ENCODE data around the gene SMIM41. TPM values are rescaled to one million over a fixed set of nuclear protein-coding genes. Genes with fewer than 3 reads are reported as not detected.

SMIM41 gene
- total and polyA plus RNA-seq, 3 donors from 2014 or later, result 2.6 to 21.7 (median 15.6) TPM

GRCh38 chr12:52152905-52153317 lies 73.4 kb downstream of the SMIM41 start:
- 63% methylated on average over 3 to 5 of the region's 5 CpGs for WGBS, 2 donors
- Histone ChIP-seq H3K4me1 (peaks cover 23% of the 10 kb centered on the region), H3K4me3 (no peak overlapping the region), H3K27me3 (no peaks in the 10 kb centered on the region), H3K36me3 (ENCODE audit: low read depth, missing control alignments) (no peaks in the 10 kb centered on the region), H3K27ac (no peak overlapping the region), H3K9me3 (no peaks in the 10 kb centered on the region)
- intact Hi-C loops (cut with DNase I; ENCODE audit: low total_unique reads), result loop anchor here (5.0 to 10.0 kb wide), 2 partner anchors 174 to 722 kb away; no protein-coding TSS in a partner anchor
- no peak for DNase-seq
- TF ChIP-seq POLR2A (IDR thresholded peaks at IDR 0.05), result no peak
- TF ChIP-seq CTCF (IDR thresholded peaks at IDR 0.05), result no peak

GRCh38 chr12:52155048-52155868 lies 75.8 kb downstream of the SMIM41 start:
- no peak overlapping the region for H3K27ac ChIP-seq
- DNase-seq, result no peak
- H3K36me3 ChIP-seq (ENCODE audit: low read depth, missing control alignments), result no peaks in the 10 kb centered on the region
- 56 to 77% methylated on average over 5 to 8 of the region's 8 CpGs for WGBS, 2 donors
- H3K4me3 ChIP-seq, result no peak overlapping the region
- H3K9me3 ChIP-seq, result no peaks in the 10 kb centered on the region
- H3K27me3 ChIP-seq, result no peaks in the 10 kb centered on the region
- intact Hi-C loops (cut with DNase I; ENCODE audit: low total_unique reads), result loop anchor here (10.0 kb wide), 1 partner anchor 720 kb away; no protein-coding TSS in a partner anchor
- H3K4me1 ChIP-seq, result no peaks in the 10 kb centered on the region
- TF ChIP-seq POLR2A (IDR thresholded peaks at IDR 0.05) (no peak), CTCF (IDR thresholded peaks at IDR 0.05) (no peak)

GRCh38 chr12:52156311-52156710 lies 76.8 kb downstream of the SMIM41 start:
- Histone ChIP-seq H3K4me1 (no peaks in the 10 kb centered on the region), H3K36me3 (ENCODE audit: low read depth, missing control alignments) (no peaks in the 10 kb centered on the region), H3K9me3 (no peaks in the 10 kb centered on the region), H3K4me3 (no peak overlapping the region), H3K27me3 (no peaks in the 10 kb centered on the region), H3K27ac (no peak overlapping the region)
- intact Hi-C loops (cut with DNase I; ENCODE audit: low total_unique reads), result loop anchor here (10.0 kb wide), 1 partner anchor 718 kb away; no protein-coding TSS in a partner anchor
- TF ChIP-seq POLR2A (IDR thresholded peaks at IDR 0.05), result no peak
- TF ChIP-seq CTCF (IDR thresholded peaks at IDR 0.05), result no peak
- WGBS, 2 donors, result 80 to 89% methylated on average over 4 of the region's 4 CpGs
- no peak for DNase-seq

GRCh38 chr12:52156757-52157565 lies 77.5 kb downstream of the SMIM41 start:
- H3K4me3 ChIP-seq, result no peak overlapping the region
- no peaks in the 10 kb centered on the region for H3K27me3 ChIP-seq
- no peaks in the 10 kb centered on the region for H3K36me3 ChIP-seq (ENCODE audit: low read depth, missing control alignments)
- intact Hi-C loops (cut with DNase I; ENCODE audit: low total_unique reads), result loop anchor here (10.0 kb wide), 1 partner anchor 718 kb away; no protein-coding TSS in a partner anchor
- H3K4me1 ChIP-seq, result no peaks in the 10 kb centered on the region
- peak; percentile 86 for DNase-seq
- H3K27ac ChIP-seq, result no peak overlapping the region
- TF ChIP-seq POLR2A (IDR thresholded peaks at IDR 0.05) (no peak), CTCF (IDR thresholded peaks at IDR 0.05) (peak; percentile 72 to 86 (median 85))
- 46 to 56% methylated on average over 9 to 15 of the region's 15 CpGs for whole genome bisulfite sequencing, 2 donors
- H3K9me3 ChIP-seq, result no peaks in the 10 kb centered on the region

Data from testis (tissue), 3 donors.